IMR-90 (cell line): ENCODE results near the gene HRH2. TPM values are rescaled to one million over a fixed set of nuclear protein-coding genes. Genes with fewer than 3 reads are reported as not detected.
"Not testable (repeated sequence)": the region's sequence is repeated elsewhere in the genome, so short reads cannot be mapped to it uniquely, and the experiment has no call there.

Experiments used
- ATAC-seq: fragments of 200-7000 bp; cut with Tn5 transposase; 2 replicates; pipeline ENCODE4 v1.9.1; 2020; ENCODE audit warnings: low read depth, mild to moderate bottlenecking, moderate library complexity
- BruUV-seq: library from RNA; stranded (reverse); fragments of 400-500 nt; replicated peaks from 2 replicates; lab custom pipeline; 2021; lab: Mats Ljungman, UMichigan
- CTCF ChIA-PET: fragments of 300-600 bp; formaldehyde crosslinking; extraction: SDS; loops from one replicate; lab custom pipeline; 2021; ENCODE audit warnings: antibody characterized with exemption; lab: Yijun Ruan, JAX
- POLR2A ChIA-PET: fragments of 300-600 bp; sonication (Branson Sonifier 250); formaldehyde crosslinking; loops from one replicate; lab custom pipeline; 2022; ENCODE audit warnings: antibody characterized with exemption; ENCODE audit not compliant: unreplicated experiment; lab: Charles Lee
- DNase-seq: peaks from one replicate; pipeline ENCODE4 v3.0.0; 2013
- H2AFZ ChIP-seq: replicated peaks from 2 replicates; pipeline ENCODE3; 2013; ENCODE audit warnings: low read length, mild to moderate bottlenecking; ENCODE audit not compliant: poor library complexity
- H2AK5ac ChIP-seq: 2 replicates; pipeline ENCODE4 v1.6.1; 2013; ENCODE audit warnings: low read depth, low read length, inconsistent platforms
- H2AK9ac ChIP-seq: replicated peaks from 2 replicates; pipeline ENCODE3; 2013; ENCODE audit warnings: mild to moderate bottlenecking, low read depth, low read length, moderate library complexity; ENCODE audit not compliant: poor library complexity
- H2BK120ac ChIP-seq: 2 replicates; pipeline ENCODE4 v1.6.1; 2013; ENCODE audit warnings: low read depth, low read length, inconsistent platforms
- H2BK15ac ChIP-seq: 3 replicates; pipeline ENCODE4 v1.6.1; 2013; ENCODE audit warnings: low read depth, low read length, inconsistent platforms
- H2BK20ac ChIP-seq: 2 replicates; pipeline ENCODE4 v1.6.1; 2013; ENCODE audit warnings: low read depth, mild to moderate bottlenecking, inconsistent platforms, low read length, moderate library complexity
- H2BK5ac ChIP-seq: 2 replicates; pipeline ENCODE4 v1.6.1; 2013; ENCODE audit warnings: mild to moderate bottlenecking, low read depth, low read length, inconsistent platforms; ENCODE audit not compliant: poor library complexity, severe bottlenecking
- H3K14ac ChIP-seq: replicated peaks from 2 replicates; pipeline ENCODE4 v1.6.1; 2013; ENCODE audit warnings: low read depth, low read length, inconsistent platforms
- H3K18ac ChIP-seq: 2 replicates; pipeline ENCODE4 v1.6.1; 2013; ENCODE audit warnings: low read depth, low read length, control low read depth
- H3K23ac ChIP-seq: 2 replicates; pipeline ENCODE4 v1.6.1; 2013; ENCODE audit warnings: low read depth, low read length, inconsistent platforms
- H3K27ac ChIP-seq: 2 replicates; pipeline ENCODE4 v1.5.1; 2013; ENCODE audit warnings: mild to moderate bottlenecking, control low read depth, low read length; ENCODE audit not compliant: insufficient read depth
- H3K27me3 ChIP-seq: 2 replicates; pipeline ENCODE4 v1.6.1; 2013; ENCODE audit warnings: low read length; ENCODE audit not compliant: control insufficient read depth, insufficient read depth
- H3K36me3 ChIP-seq: 2 replicates; pipeline ENCODE4 v1.6.1; 2013; ENCODE audit warnings: low read length, mixed read lengths; ENCODE audit not compliant: control insufficient read depth, insufficient read depth
- H3K4ac ChIP-seq: 2 replicates; pipeline ENCODE4 v1.6.1; 2013; ENCODE audit warnings: low read depth, low read length, inconsistent platforms
- H3K4me1 ChIP-seq: 2 replicates; pipeline ENCODE4 v1.6.1; 2013; ENCODE audit warnings: low read length, mixed read lengths; ENCODE audit not compliant: control insufficient read depth, insufficient read depth
- H3K4me2 ChIP-seq: 2 replicates; pipeline ENCODE4 v1.6.1; 2013; ENCODE audit warnings: low read depth, mild to moderate bottlenecking, control low read depth, low read length, moderate library complexity
- H3K4me3 ChIP-seq: 2 replicates; pipeline ENCODE4 v1.5.1; 2013; ENCODE audit warnings: low read depth, mild to moderate bottlenecking, control low read depth, low read length, moderate library complexity; ENCODE audit not compliant: insufficient read depth
- H3K56ac ChIP-seq: 2 replicates; pipeline ENCODE4 v1.6.1; 2013; ENCODE audit warnings: low read length, inconsistent platforms; ENCODE audit not compliant: insufficient read depth; ENCODE audit errors: extremely low read depth
- H3K79me1 ChIP-seq, 2 experiments: 2 replicates each; pipeline ENCODE4 v1.6.1; 2013; ENCODE audit warnings: low read length in 2 of 2, inconsistent platforms in 1 of 2, low read depth in 1 of 2
- H3K9ac ChIP-seq: 2 replicates; pipeline ENCODE4 v1.6.1; 2013; ENCODE audit warnings: low read depth, low read length, control low read depth
- H3K9me1 ChIP-seq: 2 replicates; pipeline ENCODE4 v1.6.1; 2013; ENCODE audit warnings: low read length, inconsistent platforms; ENCODE audit not compliant: insufficient read depth
- H3K9me3 ChIP-seq: 2 replicates; pipeline ENCODE4 v1.6.1; 2013; ENCODE audit warnings: low read length; ENCODE audit not compliant: control insufficient read depth, insufficient read depth
- H4K20me1 ChIP-seq: 2 replicates; pipeline ENCODE4 v1.6.1; 2013; ENCODE audit warnings: low read length, inconsistent platforms; ENCODE audit not compliant: insufficient read depth
- H4K5ac ChIP-seq: 2 replicates; pipeline ENCODE4 v1.6.1; 2013; ENCODE audit warnings: mild to moderate bottlenecking, low read depth, low read length, control low read depth
- H4K8ac ChIP-seq, 2 experiments: 2 replicates each; pipeline ENCODE4 v1.6.1; 2013; ENCODE audit warnings: low read depth in 2 of 2, low read length in 2 of 2, control low read depth in 1 of 2, inconsistent platforms in 1 of 2
- H4K91ac ChIP-seq: 2 replicates; pipeline ENCODE4 v1.6.1; 2013; ENCODE audit warnings: low read depth, low read length, inconsistent platforms; ENCODE audit not compliant: insufficient read depth
- BHLHE40 ChIP-seq: fragments of 150-350 bp; IDR thresholded peaks from 2 replicates; pipeline ENCODE4 v1.6.1; 2016; ENCODE audit warnings: mild to moderate bottlenecking, low read depth, low read length
- CEBPB ChIP-seq: IDR thresholded peaks from 2 replicates; pipeline ENCODE4 v1.6.1; 2012; ENCODE audit warnings: low read depth, low read length, improper control_type of control experiment
- MAFK ChIP-seq: IDR thresholded peaks from 2 replicates; pipeline ENCODE4 v1.6.1; 2012; ENCODE audit warnings: low read depth, low read length, improper control_type of control experiment
- MXI1 ChIP-seq: IDR thresholded peaks from 2 replicates; pipeline ENCODE4 v1.6.1; 2012; ENCODE audit warnings: low read depth, mild to moderate bottlenecking, low read length, moderate library complexity, borderline replicate concordance
- POLR2A ChIP-seq: IDR thresholded peaks from 2 replicates; pipeline ENCODE4 v1.6.1; 2012; ENCODE audit warnings: mild to moderate bottlenecking, low read depth, low read length
- RCOR1 ChIP-seq: IDR thresholded peaks from 2 replicates; pipeline ENCODE4 v1.6.1; 2012; ENCODE audit warnings: mild to moderate bottlenecking, low read length, improper control_type of control experiment; ENCODE audit not compliant: insufficient replicate concordance
- whole genome bisulfite sequencing, 2 experiments: methylation state at CpG; one replicate each; pipeline versions ENCODE4 v1.1.5 to v1.1.7; 2013; ENCODE audit warnings: missing lambda C conversion rate in 2 of 2; ENCODE audit not compliant: insufficient read length in 1 of 2; ENCODE audit errors: extremely low coverage in 2 of 2; 5-methylcytosine and 5-hydroxymethylcytosine counted together
- dilution Hi-C: fragments of 300-500 bp; cut with HindIII; formaldehyde crosslinking; loops from one replicate; pipeline ENCODE4 v1.14.3; 2018; ENCODE audit warnings: low sequenced_read_pairs; ENCODE audit not compliant: unreplicated experiment
- in situ Hi-C: fragments of 300-500 bp; cut with MboI; formaldehyde crosslinking; loops from 3 replicates; pipeline ENCODE4 v1.14.3; 2019; ENCODE audit warnings: low sequenced_read_pairs, inconsistent platforms, mixed read lengths
- intact Hi-C: fragments of 100-400 bp; cut with micrococcal nuclease; formaldehyde crosslinking; loops from 2 replicates; pipeline ENCODE4 v1.10.0; 2022
- polyA plus RNA-seq, 3 experiments: library from polyadenylated mRNA; depleted of rRNA; stranded (reverse); fragments of >200 nt; gene quantifications; 2 replicates each; pipeline ENCODE4 v1.2.3, GENCODE V29; 2012; ENCODE audit warnings: low replicate concordance in 1 of 3
- total RNA-seq: library from RNA; depleted of rRNA; stranded (reverse); fragments of >200 nt; gene quantifications from 2 replicates; pipeline ENCODE4 v1.2.3, GENCODE V29; 2012
- TF ChIP-seq, protein P1 (sequence below): fragments of 150-350 bp; IDR thresholded peaks from 2 replicates; pipeline ENCODE4 v1.6.1; 2017; ENCODE audit warnings: mild to moderate bottlenecking, antibody characterized with exemption, low read length, low read depth

Gene HRH2
- total and polyA plus RNA-seq, 2 of the 4 experiments (the other 2 are of a cell fraction): not detected

DNA sequence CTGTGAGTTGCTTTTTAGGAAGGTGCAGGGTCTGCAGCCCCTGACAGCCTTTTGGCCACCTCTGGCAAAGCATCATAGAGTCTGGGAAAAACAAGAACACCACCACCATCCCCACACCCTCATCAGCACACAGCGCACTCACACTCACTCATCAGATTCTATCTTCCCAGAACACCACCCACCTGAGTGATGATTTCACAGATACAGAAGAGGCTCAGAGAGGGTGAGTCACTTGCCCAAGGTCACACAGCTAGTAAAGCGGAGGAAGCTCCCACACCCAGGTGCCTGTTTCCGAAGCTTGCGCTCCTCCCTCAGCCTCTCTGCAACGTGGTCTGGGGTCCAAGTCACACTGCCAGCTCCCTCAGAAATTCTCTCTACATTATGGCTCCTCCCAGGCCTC is 41.8 kb upstream of the HRH2 start:
- H2BK5ac ChIP-seq: no peak overlapping the region
- H2AK9ac ChIP-seq: no peak overlapping the region
- no peak overlapping the region for H2AK5ac ChIP-seq
- in situ Hi-C loops: no loop called here
- no peak overlapping the region for H3K27ac ChIP-seq
- no peak overlapping the region for H3K9ac ChIP-seq
- no peak overlapping the region for H2BK15ac ChIP-seq
- H4K91ac ChIP-seq: no peak overlapping the region
- no peak overlapping the region for H3K56ac ChIP-seq
- H2AFZ ChIP-seq: no peak overlapping the region
- DNase-seq (no peak), ATAC-seq (no peak)
- H3K4me2 ChIP-seq: no peak overlapping the region
- H3K36me3 ChIP-seq: no peaks in the 10 kb centered on the region
- TF ChIP-seq, protein P1, sequence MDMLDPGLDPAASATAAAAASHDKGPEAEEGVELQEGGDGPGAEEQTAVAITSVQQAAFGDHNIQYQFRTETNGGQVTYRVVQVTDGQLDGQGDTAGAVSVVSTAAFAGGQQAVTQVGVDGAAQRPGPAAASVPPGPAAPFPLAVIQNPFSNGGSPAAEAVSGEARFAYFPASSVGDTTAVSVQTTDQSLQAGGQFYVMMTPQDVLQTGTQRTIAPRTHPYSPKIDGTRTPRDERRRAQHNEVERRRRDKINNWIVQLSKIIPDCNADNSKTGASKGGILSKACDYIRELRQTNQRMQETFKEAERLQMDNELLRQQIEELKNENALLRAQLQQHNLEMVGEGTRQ: no peak
- TF ChIP-seq CEBPB: no peak
- no peak for TF ChIP-seq MXI1
- no peak for TF ChIP-seq RCOR1
- no peak for TF ChIP-seq BHLHE40
- no peak for TF ChIP-seq MAFK
- no peak for TF ChIP-seq POLR2A
- no peaks in the 10 kb centered on the region for H3K27me3 ChIP-seq
- H3K23ac ChIP-seq: no peak overlapping the region
- no peak overlapping the region for H3K14ac ChIP-seq
- peaks cover 25% of the 10 kb centered on the region for H3K9me3 ChIP-seq
- intact Hi-C loops: no loop called here
- H2BK20ac ChIP-seq: no peak overlapping the region
- no peak overlapping the region for H4K5ac ChIP-seq
- H3K18ac ChIP-seq: no peak overlapping the region
- H4K20me1 ChIP-seq: no peaks in the 10 kb centered on the region
- H2BK120ac ChIP-seq: no peak overlapping the region
- H3K4ac ChIP-seq: no peak overlapping the region
- ChIA-PET POLR2A (no interaction called here), CTCF (no interaction called here)
- H3K4me3 ChIP-seq: no peak overlapping the region
- no peaks in the 10 kb centered on the region for H3K79me1 ChIP-seq
- no peaks in the 10 kb centered on the region for H3K4me1 ChIP-seq
- dilution Hi-C loops: no loop called here
- H3K9me1 ChIP-seq: no peaks in the 10 kb centered on the region
- no peak overlapping the region for H4K8ac ChIP-seq
- no TSS peak for BruUV-seq
- no CpG with 5 or more reads among the region's 5 CpGs for WGBS, 2 experiments

DNA sequence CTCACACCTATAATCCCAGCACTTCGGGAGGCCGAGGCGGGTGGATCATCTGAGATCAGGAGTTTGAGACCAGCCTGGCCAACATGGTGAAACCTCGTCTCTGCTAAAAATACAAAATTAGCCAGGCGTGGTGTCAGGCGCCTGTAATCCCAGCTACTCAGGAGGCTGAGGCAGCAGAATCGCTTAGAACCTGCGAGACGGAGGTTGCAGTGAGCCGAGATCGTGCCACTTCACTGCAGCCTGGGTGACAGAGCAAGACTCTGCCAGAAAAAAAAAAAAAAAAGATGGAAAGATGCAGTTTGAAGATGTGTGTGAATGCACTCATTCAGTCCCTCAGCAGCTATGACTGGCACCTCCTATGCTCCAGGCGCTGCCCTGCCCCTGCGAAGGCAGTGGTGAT is 41.3 kb upstream of the HRH2 start:
- H2AFZ ChIP-seq, H3K18ac ChIP-seq, intact Hi-C loops, H3K36me3 ChIP-seq, H2BK20ac ChIP-seq, H3K79me1 ChIP-seq, H3K56ac ChIP-seq, dilution Hi-C loops, H3K4ac ChIP-seq, H4K91ac ChIP-seq, H2BK5ac ChIP-seq, DNase-seq, POLR2A ChIA-PET, H3K14ac ChIP-seq, H3K27me3 ChIP-seq, H3K4me2 ChIP-seq, H4K20me1 ChIP-seq, H2BK120ac ChIP-seq, ATAC-seq, H3K9me1 ChIP-seq, H2AK9ac ChIP-seq, BruUV-seq, H3K23ac ChIP-seq, H3K4me3 ChIP-seq, H2AK5ac ChIP-seq, in situ Hi-C loops, H4K5ac ChIP-seq, H3K27ac ChIP-seq, H3K9ac ChIP-seq, H2BK15ac ChIP-seq, CTCF ChIA-PET, H3K4me1 ChIP-seq, H4K8ac ChIP-seq: not testable (repeated sequence)
- WGBS, 2 experiments: 73% methylated on average over 4 of the region's 13 CpGs; no CpG with 5 or more reads in 1 of the 2 experiments
- H3K9me3 ChIP-seq: peaks cover 22% of the 10 kb centered on the region
